HK-2 (cell line): ENCODE data around the gene PRRX2.
"Not testable (repeated sequence)": the region's sequence is repeated elsewhere in the genome, so short reads cannot be mapped to it uniquely, and the experiment has no call there.

Experiments
- DNase-seq: peaks from one replicate; pipeline ENCODE4 v3.0.0-alpha.2; 2018; ENCODE audit not compliant: unreplicated experiment

PRRX2 gene

GRCh38 chr9:129654554-129655040 is 10.8 kb upstream of the PRRX2 start:
- no peak for DNase-seq

- DNase-seq = no peak
Measured at GRCh38 chr9:129655154-129655553, 10.3 kb upstream of the PRRX2 start.

- no peak for DNase-seq
Measured at GRCh38 chr9:129655696-129656095, 9.8 kb upstream of the PRRX2 start.

GRCh38 chr9:129656795-129657390 is 8.6 kb upstream of the PRRX2 start:
- DNase-seq = peak; percentile 44

GRCh38 chr9:129661029-129661428 is 4.4 kb upstream of the PRRX2 start:
- DNase-seq = no peak

GRCh38 chr9:129662239-129662638 is 3.2 kb upstream of the PRRX2 start:
- DNase-seq = not testable (repeated sequence)

- no peak for DNase-seq
Measured at GRCh38 chr9:129664746-129665388, 580 bp upstream of the PRRX2 start.

GRCh38 chr9:129665814-129666520 is 520 bp downstream of the PRRX2 start:
- DNase-seq = no peak

GRCh38 chr9:129666575-129666974 is 1.1 kb downstream of the PRRX2 start:
- no peak for DNase-seq

- no peak for DNase-seq
Measured at GRCh38 chr9:129667378-129667777, 1.9 kb downstream of the PRRX2 start.

- DNase-seq = no peak
Measured at GRCh38 chr9:129667850-129668249, 2.4 kb downstream of the PRRX2 start.

- peak; percentile 34 for DNase-seq
Measured at GRCh38 chr9:129669141-129669718, 3.8 kb downstream of the PRRX2 start.

GRCh38 chr9:129669946-129670345 is 4.5 kb downstream of the PRRX2 start:
- DNase-seq = no peak

- no peak for DNase-seq
Measured at GRCh38 chr9:129671065-129671464, 5.6 kb downstream of the PRRX2 start.

GRCh38 chr9:129671519-129671918 is 6.1 kb downstream of the PRRX2 start:
- DNase-seq = no peak

- DNase-seq = no peak
Measured at GRCh38 chr9:129672702-129673101, 7.3 kb downstream of the PRRX2 start.

GRCh38 chr9:129673602-129674001 is 8.2 kb downstream of the PRRX2 start:
- DNase-seq = no peak

GRCh38 chr9:129674229-129674628 is 8.8 kb downstream of the PRRX2 start:
- DNase-seq = no peak

GRCh38 chr9:129675620-129676019 is 10.2 kb downstream of the PRRX2 start:
- DNase-seq = no peak

GRCh38 chr9:129676287-129676686 is 10.8 kb downstream of the PRRX2 start:
- no peak for DNase-seq

GRCh38 chr9:129676975-129677374 is 11.5 kb downstream of the PRRX2 start:
- DNase-seq = no peak

GRCh38 chr9:129677456-129677855 is 12.0 kb downstream of the PRRX2 start:
- DNase-seq = no peak

GRCh38 chr9:129678844-129679243 is 13.4 kb downstream of the PRRX2 start:
- no peak for DNase-seq
